HG02588 (cell line): ENCODE results near the gene SOWAHA.

ENCODE experiments used
- ATAC-seq: cut with Tn5 transposase; IDR thresholded peaks from one replicate; pipeline ENCODE4 v1.9.1; 2021; ENCODE audit warnings: mild to moderate bottlenecking, moderate library complexity; ENCODE audit not compliant: unreplicated experiment

SOWAHA gene

GRCh38 chr5:132825033-132825833 lies 12.1 kb downstream of the SOWAHA start:
- ATAC-seq = no peak

GRCh38 chr5:132825834-132826391 lies 12.8 kb downstream of the SOWAHA start:
- ATAC-seq = no peak

GRCh38 chr5:132826424-132827082 lies 13.5 kb downstream of the SOWAHA start:
- no peak for ATAC-seq

- ATAC-seq = no peak
These were observed 15.0 kb downstream of the SOWAHA start for GRCh38 chr5:132827943-132828673.

GRCh38 chr5:132828846-132829494 lies 15.9 kb downstream of the SOWAHA start:
- no peak for ATAC-seq

- peak; percentile 73 for ATAC-seq
These were observed 16.8 kb downstream of the SOWAHA start for GRCh38 chr5:132829742-132830435.

- peak; percentile 74 for ATAC-seq
These were observed 17.5 kb downstream of the SOWAHA start, which contains the start of gene SHROOM1 for GRCh38 chr5:132830436-132831094. Gene SHROOM1 (minus strand): TSS chr5:132830647. CDS start chr5:132826140, 4,507 bp downstream.

GRCh38 chr5:132831095-132831860 lies 18.2 kb downstream of the SOWAHA start:
- ATAC-seq = no peak

- ATAC-seq = no peak
These were observed 19.5 kb downstream of the SOWAHA start for GRCh38 chr5:132832612-132833011.

GRCh38 chr5:132834057-132834456 lies 21.0 kb downstream of the SOWAHA start:
- no peak for ATAC-seq

GRCh38 chr5:132836852-132837251 lies 23.8 kb downstream of the SOWAHA start:
- no peak for ATAC-seq

- no peak for ATAC-seq
These were observed 24.8 kb downstream of the SOWAHA start for GRCh38 chr5:132837868-132838267.

- no peak for ATAC-seq
These were observed 25.6 kb downstream of the SOWAHA start for GRCh38 chr5:132838516-132839282.

- ATAC-seq = no peak
These were observed 26.6 kb downstream of the SOWAHA start for GRCh38 chr5:132839426-132840301.

- no peak for ATAC-seq
These were observed 27.2 kb downstream of the SOWAHA start for GRCh38 chr5:132840313-132840712.

GRCh38 chr5:132840896-132841295 lies 27.8 kb downstream of the SOWAHA start:
- no peak for ATAC-seq

- ATAC-seq = no peak
These were observed 28.2 kb downstream of the SOWAHA start for GRCh38 chr5:132841305-132841704.
